Esophagus squamous epithelium (tissue), 4 donors: ENCODE data around the gene GTSF1L.

Experiments
- POLR2A ChIP-seq, 4 donors: fragments of 450-650 bp; IDR thresholded peaks; one replicate each; pipeline ENCODE4 v1.6.1; 2017; ENCODE audit warnings: antibody characterized with exemption in 4 of 4, mild to moderate bottlenecking in 4 of 4, moderate library complexity in 3 of 4
- TF ChIP-seq, protein P1 (sequence below), 6 experiments: fragments of 450-650 bp in 4 of 6; fragments of 200-600 bp in 2 of 6; sonication (generic) in 2 of 6; IDR thresholded peaks; one replicate each; pipeline ENCODE4 v1.5.1; 2016 to 2019; ENCODE audit warnings: antibody characterized with exemption in 6 of 6, mild to moderate bottlenecking in 4 of 6, moderate library complexity in 4 of 6

- TF ChIP-seq, protein P1, sequence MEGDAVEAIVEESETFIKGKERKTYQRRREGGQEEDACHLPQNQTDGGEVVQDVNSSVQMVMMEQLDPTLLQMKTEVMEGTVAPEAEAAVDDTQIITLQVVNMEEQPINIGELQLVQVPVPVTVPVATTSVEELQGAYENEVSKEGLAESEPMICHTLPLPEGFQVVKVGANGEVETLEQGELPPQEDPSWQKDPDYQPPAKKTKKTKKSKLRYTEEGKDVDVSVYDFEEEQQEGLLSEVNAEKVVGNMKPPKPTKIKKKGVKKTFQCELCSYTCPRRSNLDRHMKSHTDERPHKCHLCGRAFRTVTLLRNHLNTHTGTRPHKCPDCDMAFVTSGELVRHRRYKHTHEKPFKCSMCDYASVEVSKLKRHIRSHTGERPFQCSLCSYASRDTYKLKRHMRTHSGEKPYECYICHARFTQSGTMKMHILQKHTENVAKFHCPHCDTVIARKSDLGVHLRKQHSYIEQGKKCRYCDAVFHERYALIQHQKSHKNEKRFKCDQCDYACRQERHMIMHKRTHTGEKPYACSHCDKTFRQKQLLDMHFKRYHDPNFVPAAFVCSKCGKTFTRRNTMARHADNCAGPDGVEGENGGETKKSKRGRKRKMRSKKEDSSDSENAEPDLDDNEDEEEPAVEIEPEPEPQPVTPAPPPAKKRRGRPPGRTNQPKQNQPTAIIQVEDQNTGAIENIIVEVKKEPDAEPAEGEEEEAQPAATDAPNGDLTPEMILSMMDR (IDR thresholded peaks at IDR 0.05) = no peak
- TF ChIP-seq POLR2A (IDR thresholded peaks at IDR 0.05) = no peak
These were observed 4.7 kb upstream of the GTSF1L start for GRCh38 chr20:43731469-43731868.
